Cortex of kidney (tissue), 1 donor: ENCODE results near the gene KCNK4.

Experiments
- DNase-seq: peaks from one replicate; lab custom pipeline; 2025; lab: John Stamatoyannopoulos, UW

KCNK4 gene

GRCh38 chr11:64268893-64269539 lies 22.1 kb upstream of the KCNK4 start:
- no peak for DNase-seq

DNA sequence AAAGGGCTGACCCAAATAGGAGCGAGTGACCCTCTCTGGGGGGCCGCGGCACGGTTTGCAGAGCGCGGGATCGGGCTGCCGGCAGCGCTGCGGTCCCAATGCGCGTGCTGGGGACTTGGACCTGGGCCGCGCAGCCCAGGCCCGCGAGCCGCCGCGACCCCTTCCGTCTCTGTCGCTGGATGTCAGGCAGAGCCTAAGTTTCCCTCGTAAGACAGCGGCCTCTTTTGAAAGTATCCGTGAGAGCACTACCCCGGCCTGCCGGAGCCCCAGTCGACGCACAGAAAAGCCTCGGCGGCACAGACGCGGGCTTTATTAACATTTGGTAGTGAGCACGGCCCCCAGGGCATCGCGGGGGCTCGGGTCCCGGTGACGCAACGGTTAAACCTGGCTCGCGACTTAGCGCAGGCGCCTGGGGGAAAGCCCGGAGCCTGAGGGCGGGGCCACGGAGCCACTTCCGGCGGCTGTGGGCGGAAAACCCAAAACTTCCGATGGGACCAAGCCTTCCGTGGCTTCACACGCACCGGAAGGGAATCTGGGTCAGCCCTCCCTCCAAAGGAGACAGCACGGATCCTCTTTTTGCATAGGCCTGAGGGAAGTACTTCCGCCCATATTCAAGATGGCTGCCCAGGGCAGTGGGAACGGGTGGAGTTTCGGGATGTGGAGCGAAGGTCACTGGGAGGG lies 21.4 kb upstream of the KCNK4 start:
- no peak for DNase-seq

DNA sequence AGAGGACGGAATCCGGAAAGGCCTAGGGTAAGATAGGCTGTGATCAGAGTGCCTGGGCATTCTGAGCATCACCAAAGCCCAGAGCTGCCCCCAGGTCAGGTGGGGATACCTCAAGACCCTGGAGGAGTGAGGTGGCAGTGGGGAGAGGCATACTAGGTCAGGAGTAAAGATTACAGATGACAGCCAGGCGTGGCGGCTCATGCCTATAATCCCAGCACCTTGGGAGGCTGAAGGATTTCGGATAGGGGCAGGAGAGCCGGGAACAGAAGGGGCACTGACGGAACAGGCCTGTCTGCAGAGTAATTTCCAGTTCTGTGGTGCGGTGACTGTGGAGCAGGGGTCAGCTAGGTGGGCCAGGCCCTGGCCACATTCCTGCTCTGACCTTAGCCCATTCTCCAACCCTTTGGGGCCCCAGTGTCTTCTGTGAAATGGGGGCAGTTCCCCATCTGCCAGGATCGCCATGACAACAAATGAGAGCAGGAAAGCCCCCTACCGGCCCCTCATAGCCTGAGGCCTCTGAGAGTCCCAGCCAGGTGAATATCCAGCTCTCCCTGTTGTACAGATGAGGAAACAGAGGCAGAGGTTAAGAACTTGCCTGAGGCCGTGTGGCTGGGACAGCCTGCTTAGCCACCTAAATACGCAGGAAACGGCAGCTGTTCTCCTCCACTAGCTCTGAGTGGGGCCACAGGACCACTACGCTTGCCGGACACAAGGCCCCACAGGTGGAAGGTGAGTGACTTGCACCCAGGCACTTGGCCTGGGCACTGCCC lies 15.9 kb upstream of the KCNK4 start:
- DNase-seq = no peak

DNA sequence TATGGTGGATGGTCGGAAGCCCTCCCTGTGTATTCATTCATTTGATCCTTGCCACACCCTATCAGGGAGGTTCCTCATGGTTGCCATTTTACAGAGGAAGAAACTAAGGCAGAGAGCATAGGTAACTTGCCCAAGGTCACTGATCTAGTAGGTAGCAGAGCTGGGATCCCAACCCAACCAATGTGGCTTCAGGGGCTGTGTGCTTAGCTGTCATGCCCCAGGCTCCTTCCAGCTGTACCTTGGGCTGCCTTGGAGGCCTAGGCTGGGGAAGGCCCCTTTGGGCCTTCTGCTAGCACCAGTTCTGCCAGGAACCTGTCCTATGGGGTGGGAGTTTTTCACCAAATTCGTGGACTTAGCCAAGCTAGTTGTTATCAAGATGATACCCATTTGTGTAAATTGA lies 15.3 kb upstream of the KCNK4 start:
- DNase-seq = no peak

DNA sequence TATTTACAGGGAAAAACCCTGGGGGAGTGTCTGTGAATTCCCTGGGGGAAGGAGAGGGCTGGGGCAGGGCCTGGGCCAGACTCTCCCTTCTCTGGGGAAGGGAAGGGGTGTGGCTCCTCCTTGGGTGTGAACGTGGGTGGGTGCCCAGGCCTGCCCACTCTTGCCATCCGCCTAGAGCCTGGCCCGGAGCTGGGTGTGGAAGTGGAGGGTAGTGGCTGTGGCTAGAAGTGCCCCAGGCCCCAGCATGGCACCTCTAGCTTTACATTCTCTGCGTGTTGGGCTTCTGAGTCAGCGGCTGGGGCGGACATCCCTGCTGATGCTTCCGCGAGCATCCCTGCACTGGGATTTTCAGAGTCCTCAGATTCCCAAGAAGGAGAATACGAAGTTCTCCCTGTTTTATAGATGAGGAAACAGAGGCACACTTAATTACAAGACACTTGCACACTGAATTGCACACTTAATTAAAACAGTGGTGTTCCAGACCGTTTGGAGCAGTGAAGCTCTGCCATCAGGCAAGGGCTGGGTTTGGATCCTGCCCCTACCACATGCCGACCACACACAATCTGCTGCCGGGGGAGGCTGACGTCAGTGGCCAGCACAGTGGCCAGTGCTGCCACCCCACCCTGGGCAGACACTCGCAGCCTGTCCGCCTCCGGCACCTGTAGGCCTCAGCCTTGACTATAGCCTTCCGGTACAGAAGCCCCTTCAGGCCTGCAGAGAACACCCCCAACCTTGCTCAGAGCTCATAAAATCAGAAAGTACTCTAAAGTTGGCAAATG lies 14.3 kb upstream of the KCNK4 start:
- DNase-seq = no peak

GRCh38 chr11:64278576-64279190 lies 12.4 kb upstream of the KCNK4 start:
- no peak for DNase-seq

DNA sequence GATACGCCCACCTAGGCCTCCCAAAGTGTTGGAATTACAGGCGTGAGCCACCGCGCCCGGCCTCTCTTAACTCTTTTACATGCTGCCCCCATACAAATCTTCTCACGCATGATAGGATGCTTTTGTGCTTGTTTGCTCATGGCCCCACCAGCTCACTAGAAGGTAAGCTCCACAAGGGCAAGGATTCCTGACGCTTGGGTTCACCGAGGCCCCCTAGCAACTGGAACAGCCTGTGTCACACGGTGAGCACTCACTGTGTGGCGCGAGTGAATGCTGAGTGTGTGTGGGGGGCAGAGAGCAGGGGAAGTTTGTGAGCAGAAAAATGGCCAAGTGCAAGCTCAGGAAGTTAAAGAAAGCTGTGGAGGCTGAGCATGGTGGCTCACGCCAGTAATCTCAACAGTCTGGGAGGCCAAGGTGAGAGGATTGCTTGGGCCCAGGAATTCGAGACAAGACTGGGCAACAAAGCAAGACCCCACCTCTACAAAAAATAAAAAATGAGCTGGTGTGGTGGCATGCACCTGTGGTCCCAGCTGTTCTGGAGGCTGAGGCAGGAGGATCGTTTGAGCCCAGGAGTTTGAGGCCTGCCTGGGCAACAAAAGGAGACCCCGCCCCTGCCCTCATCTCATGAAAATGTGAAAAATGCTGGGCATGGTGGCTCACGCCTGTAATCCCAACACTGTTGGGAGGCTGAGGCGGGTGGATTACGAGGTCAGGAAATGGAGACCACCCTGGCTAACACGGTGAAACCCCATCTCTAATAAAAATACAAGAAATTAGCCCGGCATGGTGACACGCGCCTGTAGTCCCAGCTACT lies 8.9 kb upstream of the KCNK4 start:
- DNase-seq = no peak

GRCh38 chr11:64283092-64283491 lies 8.0 kb upstream of the KCNK4 start:
- DNase-seq = no peak

DNA sequence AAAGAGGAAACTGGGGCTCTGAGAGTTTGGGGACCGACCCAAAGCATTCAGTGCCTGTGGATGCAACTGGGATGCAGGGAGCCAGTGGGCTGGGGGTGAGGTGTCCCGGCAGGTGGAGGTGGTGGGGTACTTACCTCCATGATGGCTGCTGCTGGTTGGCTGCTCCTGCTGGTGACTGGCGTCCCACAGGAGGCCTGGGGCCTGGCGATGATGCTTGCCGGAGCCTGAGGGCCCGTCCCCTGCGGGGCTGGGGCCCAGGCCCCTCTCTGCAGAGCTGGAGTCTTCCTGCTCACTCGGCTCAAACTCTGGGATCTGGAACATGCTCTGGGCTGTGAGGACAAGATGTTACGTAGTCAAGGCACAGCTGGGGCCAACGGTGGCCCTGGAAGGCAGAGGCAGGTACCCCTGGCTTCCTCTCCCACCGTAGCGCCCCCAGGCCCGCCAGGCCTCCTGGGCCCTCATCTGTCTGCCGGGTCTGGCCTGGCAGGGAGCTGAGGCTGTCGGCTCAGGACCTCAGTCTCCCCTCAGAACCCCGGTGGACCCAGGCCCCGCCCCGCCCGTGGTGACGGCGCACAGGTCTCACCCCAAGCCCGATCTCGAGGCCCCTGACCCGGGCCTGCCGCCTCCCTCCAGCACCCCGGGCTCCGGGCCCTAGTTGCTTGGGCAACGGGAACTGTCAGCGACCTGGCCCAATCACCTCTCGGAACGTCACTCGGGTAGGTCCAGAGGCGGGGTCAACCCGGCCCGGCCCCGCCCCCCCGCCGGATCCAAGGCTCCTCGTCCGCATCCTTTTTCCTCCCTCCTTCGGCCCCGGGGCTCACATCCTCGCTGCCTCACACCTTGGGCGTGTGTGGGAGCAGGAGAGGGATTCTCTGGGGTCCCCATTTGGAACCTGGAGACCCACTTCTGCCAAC lies 6.8 kb upstream of the KCNK4 start, which contains the start of gene BAD:
Gene BAD, minus strand, starts transcription at position 618 of the 914 bp plus-strand sequence. Its CDS starts 297 bp downstream, at position 321.
- DNase-seq = peak; percentile 89

DNA sequence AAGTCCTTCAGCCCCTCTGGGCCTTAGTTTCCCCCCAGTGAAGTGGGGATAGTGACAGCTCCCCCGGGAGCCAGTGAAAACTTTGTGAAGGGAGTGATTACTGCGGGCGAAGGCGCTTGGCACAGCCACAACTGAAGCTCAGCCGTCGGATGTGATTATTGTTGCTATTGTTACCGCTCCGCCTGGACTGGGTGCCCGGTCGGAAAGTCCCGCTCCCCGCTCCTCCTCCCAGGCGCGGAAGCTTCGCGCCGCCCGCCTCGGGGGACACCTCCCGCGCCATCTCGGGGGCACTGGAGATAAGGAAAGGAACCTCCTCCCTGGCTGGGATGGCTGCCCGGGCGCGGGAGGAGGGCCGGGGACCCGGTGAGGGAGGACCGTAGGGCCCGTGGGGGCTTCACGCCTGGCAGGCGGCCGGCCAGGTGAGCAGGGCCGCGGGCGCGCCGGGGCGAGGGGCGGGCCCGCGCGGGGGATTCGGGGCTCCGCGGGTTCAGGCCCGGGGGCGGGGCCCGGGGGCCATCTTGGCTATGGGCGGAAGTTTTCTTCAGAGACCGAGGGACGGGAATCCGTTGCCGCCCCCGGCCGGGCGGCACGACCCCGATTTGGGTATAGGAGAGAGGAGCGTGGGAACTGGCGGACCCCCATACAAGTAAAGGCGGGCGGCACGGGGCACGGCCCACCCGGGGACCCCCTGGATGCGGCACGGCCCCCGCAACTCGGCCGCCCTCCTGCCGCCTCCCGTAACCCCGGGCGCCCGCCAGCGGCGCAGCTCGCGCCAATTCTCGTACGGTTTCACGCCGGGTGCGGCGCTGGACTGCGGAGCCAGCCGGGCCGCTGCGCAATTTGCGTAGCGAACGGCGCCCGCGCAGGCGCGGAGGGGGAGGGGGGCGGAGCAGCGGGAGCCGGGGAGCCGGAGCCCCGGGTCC lies 5.9 kb upstream of the KCNK4 start, which contains the start of gene GPR137:
Gene GPR137, plus strand, starts transcription at position 887 of the 923 bp plus-strand sequence. CDS start 677 bp downstream, outside the sequence.
- DNase-seq = peak; percentile 75

DNA sequence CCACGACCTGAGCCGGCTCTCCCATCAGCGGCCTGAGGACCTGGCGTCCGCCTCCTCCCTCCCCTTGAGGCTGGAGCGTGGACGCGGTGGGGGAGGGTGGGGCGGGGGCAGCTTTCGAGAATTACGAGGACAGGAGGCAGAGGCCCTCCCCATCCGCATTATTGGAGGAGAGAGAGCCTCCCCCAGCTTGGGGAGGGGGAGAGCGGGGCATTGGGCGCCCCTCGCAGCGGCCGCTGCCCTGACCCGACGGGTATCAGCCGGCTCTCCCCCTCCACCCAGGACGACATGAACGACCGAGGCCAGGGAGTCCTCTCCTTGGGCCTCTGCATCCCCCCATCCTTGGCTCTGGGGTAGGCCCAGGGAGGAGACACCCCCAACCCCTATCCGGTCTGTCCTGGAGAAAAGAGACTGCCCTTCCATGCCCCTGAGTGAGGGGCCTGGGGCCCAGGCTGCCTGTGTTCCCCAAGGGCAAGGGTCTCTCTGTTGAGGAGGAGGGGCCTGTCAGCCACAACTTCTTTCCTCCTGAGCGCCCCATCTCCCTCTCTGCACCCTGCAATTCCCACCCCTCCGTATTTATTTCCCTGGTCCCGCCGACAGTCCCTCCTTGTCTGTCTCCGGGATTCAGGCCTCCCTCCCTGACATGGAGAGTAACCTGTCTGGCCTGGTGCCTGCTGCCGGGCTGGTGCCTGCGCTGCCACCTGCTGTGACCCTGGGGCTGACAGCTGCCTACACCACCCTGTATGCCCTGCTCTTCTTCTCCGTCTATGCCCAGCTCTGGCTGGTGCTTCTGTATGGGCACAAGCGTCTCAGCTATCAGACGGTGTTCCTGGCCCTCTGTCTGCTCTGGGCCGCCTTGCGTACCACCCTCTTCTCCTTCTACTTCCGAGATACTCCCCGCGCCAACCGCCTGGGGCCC lies 5.0 kb upstream of the KCNK4 start:
- no peak for DNase-seq

GRCh38 chr11:64286801-64287159 lies 4.3 kb upstream of the KCNK4 start:
- DNase-seq = no peak

DNA sequence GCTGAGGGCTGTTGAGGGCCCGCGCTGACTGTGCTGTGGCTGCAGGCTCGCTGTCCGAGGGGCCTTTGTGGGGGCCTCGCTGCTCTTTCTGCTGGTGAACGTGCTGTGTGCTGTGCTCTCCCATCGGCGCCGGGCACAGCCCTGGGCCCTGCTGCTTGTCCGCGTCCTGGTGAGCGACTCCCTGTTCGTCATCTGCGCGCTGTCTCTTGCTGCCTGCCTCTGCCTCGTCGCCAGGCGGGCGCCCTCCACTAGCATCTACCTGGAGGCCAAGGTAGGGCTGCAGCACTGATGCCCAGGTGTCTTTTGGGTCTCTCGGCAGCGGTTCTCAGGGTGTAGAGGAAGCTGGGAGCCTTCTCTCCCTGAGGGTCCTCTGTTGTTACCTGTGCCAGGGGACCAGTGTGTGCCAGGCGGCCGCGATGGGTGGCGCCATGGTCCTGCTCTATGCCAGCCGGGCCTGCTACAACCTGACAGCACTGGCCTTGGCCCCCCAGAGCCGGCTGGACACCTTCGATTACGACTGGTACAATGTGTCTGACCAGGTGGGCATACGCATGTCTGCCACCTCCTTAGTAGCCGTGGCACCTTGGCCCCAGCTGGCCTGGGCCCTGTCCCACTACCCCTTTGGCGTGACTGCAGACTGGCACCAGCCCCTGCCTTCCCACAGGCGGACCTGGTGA lies 3.3 kb upstream of the KCNK4 start:
- no peak for DNase-seq

GRCh38 chr11:64288353-64288750 lies 2.8 kb upstream of the KCNK4 start:
- DNase-seq = no peak

- no peak for DNase-seq
These were observed 2.0 kb upstream of the KCNK4 start for GRCh38 chr11:64289002-64289564.
